Measurements from ENCODE around the gene PTPRG. TPM values are rescaled to one million over a fixed set of nuclear protein-coding genes. Genes with fewer than 3 reads are reported as not detected.

PTPRG gene
- total RNA-seq, 1 experiment from 2014 or later, result 32.1 TPM

GRCh38 chr3:61638741-61639140 lies 77.4 kb downstream of the PTPRG start:
- peaks cover 6% of the 10 kb centered on the region; the same call in 1 of the 2 replicates for H3K79me2 ChIP-seq (ENCODE audit: insufficient read depth, low read length)
- H3K9me3 ChIP-seq (ENCODE audit: control insufficient read depth in 1 of 2, insufficient read depth in 1 of 2, low read depth in 1 of 2, low read length in 2 of 2), result no peaks in the 10 kb centered on the region
- no peaks in the 10 kb centered on the region for H3K36me3 ChIP-seq (ENCODE audit: control insufficient read depth in 1 of 2, insufficient read depth in 2 of 2, low read length in 2 of 2)
- H3K4me2 ChIP-seq (ENCODE audit: low read length), result no peak overlapping the region
- ATAC-seq (no peak), DNase-seq (ENCODE audit: low read depth, low spot score) (no peak)
- H3K4me1 ChIP-seq (ENCODE audit: control insufficient read depth in 1 of 2, insufficient read depth in 2 of 2, low read length in 2 of 2), result peaks cover 0 to 6% of the 10 kb centered on the region in 2 experiments; a peak in 2 of 4 replicates
- ChIA-PET CTCF (no interaction called here), RAD21 (ENCODE audit: low non-redundant PET in 1 of 2, low total read pairs in 2 of 2, uncharacterized antibody in 2 of 2, unreplicated experiment in 2 of 2) (no interaction called here), POLR2A (no interaction called here)
- intact Hi-C loops (cut with micrococcal nuclease), result no loop called here
- BruUV-seq (replicated peaks), result no TSS peak
- no peak overlapping the region for H2AFZ ChIP-seq (ENCODE audit: low read depth, low read length, poor library complexity, severe bottlenecking)
- H3K4me3 ChIP-seq (replicated peaks in 1 of 2; ENCODE audit: low read depth in 1 of 2, low read length in 2 of 2), result no peak overlapping the region
- TF ChIP-seq, protein P1, sequence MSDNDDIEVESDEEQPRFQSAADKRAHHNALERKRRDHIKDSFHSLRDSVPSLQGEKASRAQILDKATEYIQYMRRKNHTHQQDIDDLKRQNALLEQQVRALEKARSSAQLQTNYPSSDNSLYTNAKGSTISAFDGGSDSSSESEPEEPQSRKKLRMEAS (IDR thresholded peaks at IDR 0.05), result no peak
- no peak for TF ChIP-seq FOSL1 (IDR thresholded peaks at IDR 0.05; ENCODE audit: low read depth)
- TF ChIP-seq CBX3 (IDR thresholded peaks at IDR 0.05; ENCODE audit: low read depth), result no peak
- TF ChIP-seq, protein P2, sequence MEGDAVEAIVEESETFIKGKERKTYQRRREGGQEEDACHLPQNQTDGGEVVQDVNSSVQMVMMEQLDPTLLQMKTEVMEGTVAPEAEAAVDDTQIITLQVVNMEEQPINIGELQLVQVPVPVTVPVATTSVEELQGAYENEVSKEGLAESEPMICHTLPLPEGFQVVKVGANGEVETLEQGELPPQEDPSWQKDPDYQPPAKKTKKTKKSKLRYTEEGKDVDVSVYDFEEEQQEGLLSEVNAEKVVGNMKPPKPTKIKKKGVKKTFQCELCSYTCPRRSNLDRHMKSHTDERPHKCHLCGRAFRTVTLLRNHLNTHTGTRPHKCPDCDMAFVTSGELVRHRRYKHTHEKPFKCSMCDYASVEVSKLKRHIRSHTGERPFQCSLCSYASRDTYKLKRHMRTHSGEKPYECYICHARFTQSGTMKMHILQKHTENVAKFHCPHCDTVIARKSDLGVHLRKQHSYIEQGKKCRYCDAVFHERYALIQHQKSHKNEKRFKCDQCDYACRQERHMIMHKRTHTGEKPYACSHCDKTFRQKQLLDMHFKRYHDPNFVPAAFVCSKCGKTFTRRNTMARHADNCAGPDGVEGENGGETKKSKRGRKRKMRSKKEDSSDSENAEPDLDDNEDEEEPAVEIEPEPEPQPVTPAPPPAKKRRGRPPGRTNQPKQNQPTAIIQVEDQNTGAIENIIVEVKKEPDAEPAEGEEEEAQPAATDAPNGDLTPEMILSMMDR (IDR thresholded peaks at IDR 0.05 in 2 of 3, conservative IDR thresholded peaks at IDR 0.05 in 1 of 3; ENCODE audit: borderline replicate concordance in 1 of 3, insufficient read depth in 1 of 3, low read depth in 2 of 3, low read length in 2 of 3), result no peak
- TF ChIP-seq POLR2AphosphoS5 (IDR thresholded peaks at IDR 0.05; ENCODE audit: low read depth, low read length), result no peak
- no peak for TF ChIP-seq ZBTB33 (IDR thresholded peaks at IDR 0.05; ENCODE audit: extremely low read depth, insufficient replicate concordance, low read length)
- TF ChIP-seq ZFX (IDR thresholded peaks at IDR 0.05), result no peak
- no peak for TF ChIP-seq RAD21 (IDR thresholded peaks at IDR 0.05; ENCODE audit: low read depth)
- TF ChIP-seq ELF1 (IDR thresholded peaks at IDR 0.05; ENCODE audit: borderline replicate concordance, low read depth), result no peak
- TF ChIP-seq, protein P3, sequence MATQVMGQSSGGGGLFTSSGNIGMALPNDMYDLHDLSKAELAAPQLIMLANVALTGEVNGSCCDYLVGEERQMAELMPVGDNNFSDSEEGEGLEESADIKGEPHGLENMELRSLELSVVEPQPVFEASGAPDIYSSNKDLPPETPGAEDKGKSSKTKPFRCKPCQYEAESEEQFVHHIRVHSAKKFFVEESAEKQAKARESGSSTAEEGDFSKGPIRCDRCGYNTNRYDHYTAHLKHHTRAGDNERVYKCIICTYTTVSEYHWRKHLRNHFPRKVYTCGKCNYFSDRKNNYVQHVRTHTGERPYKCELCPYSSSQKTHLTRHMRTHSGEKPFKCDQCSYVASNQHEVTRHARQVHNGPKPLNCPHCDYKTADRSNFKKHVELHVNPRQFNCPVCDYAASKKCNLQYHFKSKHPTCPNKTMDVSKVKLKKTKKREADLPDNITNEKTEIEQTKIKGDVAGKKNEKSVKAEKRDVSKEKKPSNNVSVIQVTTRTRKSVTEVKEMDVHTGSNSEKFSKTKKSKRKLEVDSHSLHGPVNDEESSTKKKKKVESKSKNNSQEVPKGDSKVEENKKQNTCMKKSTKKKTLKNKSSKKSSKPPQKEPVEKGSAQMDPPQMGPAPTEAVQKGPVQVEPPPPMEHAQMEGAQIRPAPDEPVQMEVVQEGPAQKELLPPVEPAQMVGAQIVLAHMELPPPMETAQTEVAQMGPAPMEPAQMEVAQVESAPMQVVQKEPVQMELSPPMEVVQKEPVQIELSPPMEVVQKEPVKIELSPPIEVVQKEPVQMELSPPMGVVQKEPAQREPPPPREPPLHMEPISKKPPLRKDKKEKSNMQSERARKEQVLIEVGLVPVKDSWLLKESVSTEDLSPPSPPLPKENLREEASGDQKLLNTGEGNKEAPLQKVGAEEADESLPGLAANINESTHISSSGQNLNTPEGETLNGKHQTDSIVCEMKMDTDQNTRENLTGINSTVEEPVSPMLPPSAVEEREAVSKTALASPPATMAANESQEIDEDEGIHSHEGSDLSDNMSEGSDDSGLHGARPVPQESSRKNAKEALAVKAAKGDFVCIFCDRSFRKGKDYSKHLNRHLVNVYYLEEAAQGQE (IDR thresholded peaks at IDR 0.05; ENCODE audit: low read depth), result no peak
- TF ChIP-seq SIN3A (IDR thresholded peaks at IDR 0.05; ENCODE audit: low read depth), result no peak
- no peak for TF ChIP-seq EZH2 (IDR thresholded peaks at IDR 0.05)
- TF ChIP-seq YY1 (IDR thresholded peaks at IDR 0.05; ENCODE audit: extremely low read depth, insufficient replicate concordance, low read depth, low read length), result no peak
- TF ChIP-seq, protein P4, sequence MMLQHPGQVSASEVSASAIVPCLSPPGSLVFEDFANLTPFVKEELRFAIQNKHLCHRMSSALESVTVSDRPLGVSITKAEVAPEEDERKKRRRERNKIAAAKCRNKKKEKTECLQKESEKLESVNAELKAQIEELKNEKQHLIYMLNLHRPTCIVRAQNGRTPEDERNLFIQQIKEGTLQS (IDR thresholded peaks at IDR 0.05), result no peak
- no peak for TF ChIP-seq JUND (IDR thresholded peaks at IDR 0.05)
- H3K27me3 ChIP-seq (ENCODE audit: insufficient read depth, low read length), result no peaks in the 10 kb centered on the region
- peaks cover 4% of the 10 kb centered on the region; the same call in 1 of the 2 replicates for H4K20me1 ChIP-seq (ENCODE audit: insufficient read depth)
- H3K27ac ChIP-seq (ENCODE audit: low read depth, low read length), result no peak overlapping the region
- H3K9ac ChIP-seq (ENCODE audit: low read length), result no peak overlapping the region
- H3K9me2 ChIP-seq (ENCODE audit: insufficient read depth), result no peaks in the 10 kb centered on the region
